Measurements from ENCODE around the gene SLC2A5.

DNA sequence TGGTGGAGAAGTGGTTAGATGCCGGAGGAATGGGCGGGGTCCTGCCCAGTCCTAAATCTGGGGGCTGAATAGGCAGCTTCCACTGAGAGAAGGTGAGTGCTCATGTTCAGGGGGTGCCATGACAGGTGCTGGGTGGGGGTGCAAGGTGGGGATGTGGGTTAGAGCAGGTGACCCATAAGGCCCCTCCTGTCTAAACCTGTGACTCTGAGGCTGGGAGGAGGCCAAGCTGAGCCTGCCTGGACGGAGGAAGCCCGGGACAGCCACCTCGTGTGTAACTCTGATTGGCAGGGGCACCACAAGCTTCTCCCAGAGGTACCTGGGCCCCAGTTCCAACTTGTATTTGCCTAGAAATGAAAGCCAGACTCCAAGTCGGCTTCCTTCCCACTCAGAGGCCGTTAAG, 48.8 kb upstream of the SLC2A5 start:
- TF ChIP-seq, protein P1, sequence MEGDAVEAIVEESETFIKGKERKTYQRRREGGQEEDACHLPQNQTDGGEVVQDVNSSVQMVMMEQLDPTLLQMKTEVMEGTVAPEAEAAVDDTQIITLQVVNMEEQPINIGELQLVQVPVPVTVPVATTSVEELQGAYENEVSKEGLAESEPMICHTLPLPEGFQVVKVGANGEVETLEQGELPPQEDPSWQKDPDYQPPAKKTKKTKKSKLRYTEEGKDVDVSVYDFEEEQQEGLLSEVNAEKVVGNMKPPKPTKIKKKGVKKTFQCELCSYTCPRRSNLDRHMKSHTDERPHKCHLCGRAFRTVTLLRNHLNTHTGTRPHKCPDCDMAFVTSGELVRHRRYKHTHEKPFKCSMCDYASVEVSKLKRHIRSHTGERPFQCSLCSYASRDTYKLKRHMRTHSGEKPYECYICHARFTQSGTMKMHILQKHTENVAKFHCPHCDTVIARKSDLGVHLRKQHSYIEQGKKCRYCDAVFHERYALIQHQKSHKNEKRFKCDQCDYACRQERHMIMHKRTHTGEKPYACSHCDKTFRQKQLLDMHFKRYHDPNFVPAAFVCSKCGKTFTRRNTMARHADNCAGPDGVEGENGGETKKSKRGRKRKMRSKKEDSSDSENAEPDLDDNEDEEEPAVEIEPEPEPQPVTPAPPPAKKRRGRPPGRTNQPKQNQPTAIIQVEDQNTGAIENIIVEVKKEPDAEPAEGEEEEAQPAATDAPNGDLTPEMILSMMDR (IDR thresholded peaks at IDR 0.05): no peak
- no peak for TF ChIP-seq POLR2A (IDR thresholded peaks at IDR 0.05)

Data from adrenal gland (tissue), 5 donors.